Sciatic nerve (tissue), 2 donors: ENCODE results near the gene NFKB1. TPM values are rescaled to one million over a fixed set of nuclear protein-coding genes. Genes with fewer than 3 reads are reported as not detected.
A peak's percentile ranks its signal among the peaks of the same experiment; 100 is the strongest.
"Not testable (repeated sequence)": the region's sequence is repeated elsewhere in the genome, so short reads cannot be mapped to it uniquely, and the experiment has no call there.

ENCODE experiments used
- ATAC-seq: fragments of 200-7000 bp; cut with Tn5 transposase; one replicate; pipeline ENCODE4 v1.9.1; 2020; ENCODE audit warnings: mild to moderate bottlenecking, moderate library complexity
- DNase-seq: peaks from one replicate; pipeline ENCODE4 v3.0.0-alpha.2; 2020; ENCODE audit warnings: low spot score
- intact Hi-C: fragments of 100-400 bp; cut with DNase I; formaldehyde crosslinking; loops from one replicate; pipeline ENCODE4 v1.14.2; 2022
- total RNA-seq: library from RNA; stranded (reverse); fragmentation: NEBNext Ultra II Directional; extraction: Animal tissue kit (Norgen Biotek cat#: 25700); gene quantifications from one replicate; pipeline ENCODE4 v1.2.1, GENCODE V29; 2021
- donor health status: DM: no; HTN: no; CAD: no.
- donor health status: DM: no; HTN: no; CAD: no.

NFKB1 gene, protein sequence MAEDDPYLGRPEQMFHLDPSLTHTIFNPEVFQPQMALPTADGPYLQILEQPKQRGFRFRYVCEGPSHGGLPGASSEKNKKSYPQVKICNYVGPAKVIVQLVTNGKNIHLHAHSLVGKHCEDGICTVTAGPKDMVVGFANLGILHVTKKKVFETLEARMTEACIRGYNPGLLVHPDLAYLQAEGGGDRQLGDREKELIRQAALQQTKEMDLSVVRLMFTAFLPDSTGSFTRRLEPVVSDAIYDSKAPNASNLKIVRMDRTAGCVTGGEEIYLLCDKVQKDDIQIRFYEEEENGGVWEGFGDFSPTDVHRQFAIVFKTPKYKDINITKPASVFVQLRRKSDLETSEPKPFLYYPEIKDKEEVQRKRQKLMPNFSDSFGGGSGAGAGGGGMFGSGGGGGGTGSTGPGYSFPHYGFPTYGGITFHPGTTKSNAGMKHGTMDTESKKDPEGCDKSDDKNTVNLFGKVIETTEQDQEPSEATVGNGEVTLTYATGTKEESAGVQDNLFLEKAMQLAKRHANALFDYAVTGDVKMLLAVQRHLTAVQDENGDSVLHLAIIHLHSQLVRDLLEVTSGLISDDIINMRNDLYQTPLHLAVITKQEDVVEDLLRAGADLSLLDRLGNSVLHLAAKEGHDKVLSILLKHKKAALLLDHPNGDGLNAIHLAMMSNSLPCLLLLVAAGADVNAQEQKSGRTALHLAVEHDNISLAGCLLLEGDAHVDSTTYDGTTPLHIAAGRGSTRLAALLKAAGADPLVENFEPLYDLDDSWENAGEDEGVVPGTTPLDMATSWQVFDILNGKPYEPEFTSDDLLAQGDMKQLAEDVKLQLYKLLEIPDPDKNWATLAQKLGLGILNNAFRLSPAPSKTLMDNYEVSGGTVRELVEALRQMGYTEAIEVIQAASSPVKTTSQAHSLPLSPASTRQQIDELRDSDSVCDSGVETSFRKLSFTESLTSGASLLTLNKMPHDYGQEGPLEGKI
- 41.9 TPM for total RNA-seq

DNA sequence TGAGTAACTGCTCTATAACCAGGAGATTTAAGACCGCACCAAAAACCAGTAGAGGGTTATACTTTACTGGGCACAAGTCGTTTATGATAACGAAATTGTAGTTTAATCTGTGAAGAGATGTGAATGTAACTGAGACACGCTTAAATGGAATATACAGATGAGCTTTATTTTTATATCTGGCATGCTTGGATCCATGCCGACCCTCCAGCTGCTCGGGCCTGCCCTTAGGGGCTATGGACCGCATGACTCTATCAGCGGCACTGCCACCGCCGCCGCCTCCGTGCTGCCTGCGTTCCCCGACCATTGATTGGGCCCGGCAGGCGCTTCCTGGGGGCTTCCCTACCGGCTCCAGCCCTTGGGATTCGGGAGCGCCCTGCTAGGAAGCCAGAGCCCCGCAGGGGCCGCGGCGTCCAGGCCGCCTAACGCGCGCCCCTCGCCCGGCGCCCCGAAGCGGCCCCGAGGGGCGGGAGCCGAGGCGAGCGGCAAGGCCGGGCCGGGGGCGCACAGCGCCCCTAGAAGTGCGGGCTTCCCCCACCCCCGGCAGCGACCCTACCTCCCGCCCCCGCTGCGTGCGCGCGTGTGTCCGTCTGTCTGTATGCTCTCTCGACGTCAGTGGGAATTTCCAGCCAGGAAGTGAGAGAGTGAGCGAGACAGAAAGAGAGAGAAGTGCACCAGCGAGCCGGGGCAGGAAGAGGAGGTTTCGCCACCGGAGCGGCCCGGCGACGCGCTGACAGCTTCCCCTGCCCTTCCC, at the start of gene NFKB1:
Gene NFKB1 (plus strand): TSS at position 664 of the 751 bp plus-strand sequence. CDS start 24,160 bp downstream, outside the sequence.
- ATAC-seq (peak; percentile 71), DNase-seq (peak; percentile 81)
- intact Hi-C loops: no loop called here

DNA sequence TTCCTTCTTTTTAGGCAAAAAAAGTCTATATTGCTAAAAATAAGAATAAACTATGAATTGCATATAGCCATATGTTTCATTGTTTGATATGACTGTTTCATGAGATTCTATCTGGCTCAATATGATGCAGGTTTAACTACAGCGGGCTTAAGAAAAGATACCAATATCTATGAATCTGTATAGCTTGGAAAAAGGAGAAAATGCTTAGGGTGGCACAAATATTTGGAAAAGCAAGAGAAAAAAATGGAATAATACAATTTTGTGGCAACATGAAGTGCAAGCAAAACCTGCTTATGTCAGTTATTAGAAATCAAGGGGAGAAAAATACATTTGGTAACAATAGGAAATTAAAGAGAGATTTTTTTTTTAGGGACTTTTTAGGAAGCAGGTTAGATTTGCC, 48.3 kb upstream of the NFKB1 start:
- DNase-seq: no peak
- ATAC-seq: no peak
- intact Hi-C loops: loop anchor here (10.0 kb wide), 1 partner anchor 162 kb away; no protein-coding TSS in a partner anchor

DNA sequence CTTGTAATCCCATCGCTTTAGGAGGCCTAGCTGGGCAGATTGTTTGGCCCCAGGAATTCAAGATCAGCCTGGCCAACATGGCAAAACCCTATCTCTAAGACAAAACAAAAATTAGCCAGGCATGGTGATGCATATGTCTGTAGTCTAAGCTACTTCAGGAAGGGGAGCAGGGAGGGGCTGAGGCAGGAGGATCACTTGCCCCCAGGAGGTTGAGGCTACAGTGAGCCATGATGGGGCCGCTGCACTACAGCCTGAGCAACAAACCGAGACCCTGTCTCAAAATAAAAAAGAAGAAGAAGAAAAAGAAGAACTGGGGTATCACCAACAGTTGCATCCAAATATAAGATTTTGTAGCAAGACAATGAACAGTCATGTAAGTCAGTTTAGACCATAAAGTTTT, 47.3 kb upstream of the NFKB1 start:
- intact Hi-C loops: loop anchor here (10.0 kb wide), 1 partner anchor 161 kb away; no protein-coding TSS in a partner anchor
- DNase-seq: no peak

DNA sequence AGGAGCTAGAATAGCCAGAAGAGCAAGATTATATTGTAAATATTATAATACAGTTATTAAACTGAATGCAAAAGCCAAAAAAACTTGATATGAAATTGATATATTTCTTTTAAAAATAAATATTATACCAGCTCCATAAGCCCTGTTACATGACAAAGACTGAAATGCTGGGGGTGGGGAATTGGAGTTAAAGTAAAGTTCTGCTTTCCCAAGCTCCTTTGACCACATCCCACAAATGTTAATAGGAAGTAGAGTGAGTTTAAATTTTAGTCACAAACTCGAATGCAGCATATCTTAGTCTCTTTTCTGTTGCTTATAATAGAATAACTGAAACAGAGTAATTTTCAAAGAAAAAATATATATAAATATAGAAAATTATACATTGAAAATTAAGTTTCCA, 46.9 kb upstream of the NFKB1 start:
- no peak for ATAC-seq
- no peak for DNase-seq
- intact Hi-C loops: loop anchor here (10.0 kb wide), 1 partner anchor 161 kb away; no protein-coding TSS in a partner anchor

More for the DNA sequence above, 47.3 kb upstream of the NFKB1 start:
- ATAC-seq: no peak

DNA sequence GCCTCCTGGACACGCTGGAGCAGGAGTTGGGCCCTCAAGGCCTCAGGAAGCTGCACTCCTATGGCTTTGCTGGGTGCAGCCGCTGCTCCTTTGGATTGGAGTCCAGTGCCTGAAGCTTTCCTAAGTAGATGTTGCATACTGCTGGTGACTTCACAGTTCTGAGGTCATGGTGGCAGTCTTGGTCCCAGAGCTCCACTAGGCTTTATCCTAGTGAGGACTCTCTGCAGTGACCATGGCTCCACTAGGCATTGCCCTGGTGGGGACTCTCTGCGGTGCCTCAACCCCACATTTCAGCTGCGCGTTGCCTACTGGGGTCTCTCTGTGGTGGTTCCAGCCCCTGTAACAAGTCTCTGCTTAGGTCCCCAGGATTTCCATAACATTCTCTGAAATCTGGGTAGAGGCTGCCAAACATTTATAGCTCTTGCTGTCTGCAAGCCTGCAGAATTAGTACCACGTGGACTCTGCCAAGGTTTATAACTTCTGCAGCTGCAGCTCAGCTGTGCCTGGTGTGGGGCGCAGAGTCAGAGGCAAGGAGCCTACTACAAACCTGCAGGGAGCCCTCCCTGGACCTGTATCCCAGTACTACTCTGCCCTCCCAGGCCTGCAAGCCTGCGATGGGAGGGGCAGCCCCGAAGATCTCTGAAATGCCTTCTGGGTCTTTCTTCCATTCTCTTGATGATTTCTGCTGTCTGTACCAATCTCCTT, 46.0 kb upstream of the NFKB1 start:
- DNase-seq: no peak
- intact Hi-C loops: loop anchor here (10.0 kb wide), 1 partner anchor 160 kb away; no protein-coding TSS in a partner anchor
- no peak for ATAC-seq

DNA sequence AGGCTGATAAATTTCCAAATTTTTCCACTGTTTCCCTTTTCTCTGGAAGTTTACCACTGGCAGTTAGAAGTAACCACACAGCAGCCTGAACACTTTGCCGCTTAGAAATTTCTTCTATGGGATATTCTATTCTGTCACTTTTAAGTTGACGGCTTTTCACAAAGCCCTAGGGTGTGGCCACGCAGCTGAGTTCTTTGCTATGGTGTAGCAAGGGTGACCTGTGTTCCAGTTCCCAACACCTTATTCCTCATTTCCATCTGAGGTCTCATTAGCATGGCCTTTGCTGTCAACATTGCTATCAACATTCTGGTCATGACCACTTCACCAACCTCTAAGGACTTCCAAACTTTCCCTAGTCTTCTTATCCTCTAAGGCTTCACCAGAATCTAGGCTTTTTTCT, 45.4 kb upstream of the NFKB1 start:
- DNase-seq (no peak), ATAC-seq (no peak)
- intact Hi-C loops: loop anchor here (10.0 kb wide), 1 partner anchor 159 kb away; no protein-coding TSS in a partner anchor

DNA sequence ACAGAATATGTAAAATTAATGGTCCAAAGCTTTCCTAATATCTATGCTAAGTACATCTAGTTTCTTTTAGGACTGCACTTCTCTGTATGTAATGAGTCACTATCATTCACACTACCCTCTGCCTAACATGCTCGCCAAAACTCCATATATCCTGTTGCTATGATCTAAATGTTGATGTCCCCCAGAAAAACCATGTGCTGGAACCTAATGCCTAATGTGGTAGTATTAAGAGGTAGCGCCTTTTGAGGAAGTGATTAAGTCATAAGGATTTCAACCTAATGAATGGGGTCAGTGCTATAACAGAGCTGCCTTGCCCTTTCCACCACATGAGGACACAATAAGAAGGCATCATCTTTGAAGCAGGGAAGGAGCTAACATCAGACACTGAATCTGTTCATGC, 34.9 kb upstream of the NFKB1 start:
- ATAC-seq (no peak), DNase-seq (no peak)
- intact Hi-C loops: no loop called here

DNA sequence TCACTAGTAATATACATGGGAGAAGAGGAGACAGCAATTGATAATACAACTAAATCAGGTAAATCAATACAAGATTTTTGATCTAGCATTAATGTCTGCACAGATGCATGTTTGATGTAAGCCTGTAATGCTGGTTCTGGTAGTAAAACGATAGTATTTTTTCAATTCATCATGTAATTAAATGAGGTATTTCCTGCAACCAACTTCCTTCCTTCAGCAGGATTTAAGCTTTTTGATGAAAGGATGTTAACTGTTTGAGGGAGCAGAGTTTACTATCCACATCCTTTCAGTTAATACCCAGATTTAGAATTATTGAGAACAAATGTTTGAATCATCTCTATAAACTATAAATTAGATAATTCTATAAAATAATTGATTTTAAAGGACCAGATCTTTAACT, 31.4 kb upstream of the NFKB1 start:
- ATAC-seq (no peak), DNase-seq (no peak)
- intact Hi-C loops: no loop called here

DNA sequence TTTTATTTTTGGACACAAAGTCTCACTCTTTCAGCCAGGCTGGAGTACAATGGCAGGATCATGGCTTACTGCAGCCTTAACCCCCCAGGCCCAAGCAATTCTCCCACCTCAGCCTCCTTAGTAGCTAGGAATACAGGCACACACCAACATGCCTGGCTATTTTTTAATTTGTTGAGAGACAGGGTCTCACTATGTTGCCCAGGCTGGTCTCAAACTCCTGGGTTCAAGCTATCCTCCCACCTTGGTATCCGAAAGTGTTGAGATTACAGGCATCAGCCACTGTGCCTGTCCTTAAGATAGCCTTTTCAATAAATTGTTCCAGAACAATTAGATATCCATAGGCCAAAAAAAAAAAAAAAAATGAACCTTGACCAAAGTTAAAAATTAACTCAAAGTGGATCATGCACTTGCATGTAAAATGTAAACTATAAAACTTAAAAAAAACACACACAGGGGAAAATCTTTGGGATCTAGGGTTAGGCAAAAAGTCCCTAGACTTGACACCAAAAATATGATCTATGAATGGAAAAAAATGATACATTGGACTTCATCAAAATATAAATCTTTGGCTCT, 28.6 kb upstream of the NFKB1 start:
- DNase-seq: no peak
- ATAC-seq: no peak
- intact Hi-C loops: no loop called here

DNA sequence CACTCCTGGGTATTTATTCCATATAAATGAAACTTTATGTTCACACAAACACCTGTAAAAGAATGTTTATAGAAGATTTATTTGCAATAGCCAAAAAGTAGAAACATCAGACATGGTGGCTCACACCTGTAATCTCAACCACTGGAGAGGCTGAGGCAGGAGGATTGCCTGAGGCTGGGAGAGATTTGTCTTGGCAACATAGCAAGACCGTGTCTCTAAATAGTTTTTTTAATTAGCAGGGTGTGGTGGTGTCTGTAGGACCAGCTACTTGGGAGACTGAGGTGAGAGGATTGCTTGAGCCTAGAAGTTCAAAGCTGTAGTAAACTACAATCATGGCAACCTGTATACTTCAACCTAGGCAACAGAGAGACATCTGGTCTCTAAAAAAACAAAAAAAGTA, 27.7 kb upstream of the NFKB1 start:
- intact Hi-C loops: no loop called here
- ATAC-seq (no peak), DNase-seq (no peak)

DNA sequence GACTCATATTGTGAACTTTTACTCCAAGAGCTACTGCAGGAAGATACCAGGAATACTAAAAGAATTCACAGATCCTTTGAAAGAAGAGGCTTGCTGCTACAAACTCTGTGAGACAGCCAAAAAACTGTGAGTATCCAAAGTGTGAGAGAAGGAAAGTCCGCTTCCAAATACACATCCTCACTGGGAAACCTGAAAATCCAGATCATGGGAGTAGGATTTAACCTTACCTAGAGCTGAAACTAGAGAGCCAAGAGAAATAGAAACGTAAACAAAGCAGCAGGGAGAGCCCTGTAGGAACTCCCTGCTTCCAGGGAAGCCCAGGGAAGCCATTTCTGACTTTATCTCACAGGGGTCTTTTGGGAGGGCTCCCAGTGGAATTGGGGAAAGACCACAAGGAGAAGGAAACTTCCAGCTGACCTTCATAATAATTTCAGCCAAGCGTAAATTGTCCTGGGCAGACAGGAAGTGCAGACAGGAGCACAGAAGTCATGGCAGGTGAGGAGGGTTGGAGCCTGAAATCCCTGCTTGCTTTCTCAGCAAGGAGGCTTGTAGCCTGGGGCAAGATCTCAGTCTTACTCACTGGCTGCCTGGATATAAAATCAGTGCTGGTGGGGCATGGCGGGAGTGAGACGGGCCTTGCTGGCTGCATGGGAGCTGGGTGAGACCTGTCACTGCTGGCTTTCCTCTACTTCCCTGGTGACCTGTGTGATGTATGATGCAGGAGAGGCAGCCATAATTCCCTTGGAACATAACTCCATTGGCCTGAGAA, 26.2 kb upstream of the NFKB1 start:
- DNase-seq (no peak), ATAC-seq (no peak)
- intact Hi-C loops: no loop called here

DNA sequence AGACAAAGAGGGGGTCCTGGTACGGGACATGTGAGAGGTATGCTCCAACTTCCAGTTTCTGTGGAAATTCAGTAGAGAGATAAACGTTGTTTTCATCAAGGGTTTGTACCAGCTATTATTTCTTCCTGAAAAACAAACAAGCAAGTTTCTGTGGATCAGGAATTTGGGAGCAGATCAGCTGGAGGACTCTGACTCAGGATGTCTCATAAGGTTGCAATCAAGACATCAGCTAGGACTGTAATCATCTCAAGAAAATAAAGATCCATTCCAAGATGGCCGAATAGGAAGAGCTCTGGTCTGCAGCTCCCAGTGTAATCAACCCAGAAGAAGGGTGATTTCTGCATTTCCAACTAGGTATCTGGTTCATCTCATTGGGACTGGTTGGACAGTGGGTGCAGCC, 23.5 kb upstream of the NFKB1 start:
- DNase-seq: no peak
- no peak for ATAC-seq
- intact Hi-C loops: no loop called here

DNA sequence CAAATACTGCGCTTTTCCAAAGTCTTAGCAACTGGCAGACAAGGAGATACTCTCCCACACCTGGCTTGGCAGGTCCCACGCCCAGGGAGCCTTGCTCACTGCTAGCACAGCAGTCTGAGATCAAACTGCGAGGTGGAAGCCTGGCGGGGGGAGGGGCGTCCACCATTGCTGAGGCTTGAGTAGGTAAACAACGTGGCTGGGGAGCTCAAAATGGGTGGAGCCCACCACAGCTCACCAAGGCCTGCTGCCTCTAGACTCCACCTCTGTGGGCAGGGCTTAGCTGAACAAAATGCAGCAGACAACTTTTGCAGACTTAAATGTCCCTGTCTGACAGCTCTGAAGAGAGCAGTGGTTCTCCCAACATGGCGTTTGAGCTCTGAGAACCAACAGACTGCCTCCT, 23.0 kb upstream of the NFKB1 start:
- ATAC-seq: no peak
- DNase-seq: no peak
- intact Hi-C loops: no loop called here

DNA sequence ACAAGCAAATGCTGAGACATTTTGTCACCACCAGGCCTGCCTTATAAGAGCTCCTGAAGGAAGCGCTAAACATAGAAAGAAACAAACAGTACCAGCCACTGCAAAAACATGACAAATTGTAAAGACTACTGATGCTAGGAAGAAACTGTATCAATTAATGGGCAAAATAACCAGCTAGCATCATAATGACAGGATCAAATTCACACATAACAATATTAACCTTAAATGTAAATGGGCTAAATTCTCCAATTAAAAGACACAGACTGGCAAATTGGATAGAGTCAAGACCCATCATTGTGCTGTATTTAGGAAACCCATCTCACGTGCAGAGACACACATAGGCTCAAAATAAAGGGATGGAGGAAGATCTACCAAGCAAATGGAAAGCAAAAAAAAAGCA, 21.3 kb upstream of the NFKB1 start:
- intact Hi-C loops, ATAC-seq, DNase-seq: not testable (repeated sequence)

DNA sequence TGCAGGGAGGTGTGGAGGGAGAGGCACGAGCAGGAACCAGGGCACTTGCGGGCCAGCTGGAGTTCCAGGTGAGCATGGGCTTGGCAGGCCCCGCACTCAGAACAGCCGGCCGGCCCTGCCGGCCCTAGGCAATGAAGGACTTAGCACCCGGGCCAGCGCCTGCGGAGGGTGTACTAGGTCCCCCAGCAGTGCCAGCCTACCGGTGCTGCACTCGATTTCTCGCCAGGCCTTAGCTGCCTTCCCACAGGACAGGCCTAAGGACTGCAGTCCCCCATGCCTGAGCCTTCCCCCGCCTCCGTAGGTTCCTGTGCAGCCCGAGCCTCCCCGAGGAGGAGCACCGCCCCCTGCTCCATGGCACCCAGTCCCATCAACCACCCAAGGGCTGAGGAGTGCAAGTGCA, 18.0 kb upstream of the NFKB1 start:
- intact Hi-C loops: no loop called here
- ATAC-seq (no peak), DNase-seq (no peak)

DNA sequence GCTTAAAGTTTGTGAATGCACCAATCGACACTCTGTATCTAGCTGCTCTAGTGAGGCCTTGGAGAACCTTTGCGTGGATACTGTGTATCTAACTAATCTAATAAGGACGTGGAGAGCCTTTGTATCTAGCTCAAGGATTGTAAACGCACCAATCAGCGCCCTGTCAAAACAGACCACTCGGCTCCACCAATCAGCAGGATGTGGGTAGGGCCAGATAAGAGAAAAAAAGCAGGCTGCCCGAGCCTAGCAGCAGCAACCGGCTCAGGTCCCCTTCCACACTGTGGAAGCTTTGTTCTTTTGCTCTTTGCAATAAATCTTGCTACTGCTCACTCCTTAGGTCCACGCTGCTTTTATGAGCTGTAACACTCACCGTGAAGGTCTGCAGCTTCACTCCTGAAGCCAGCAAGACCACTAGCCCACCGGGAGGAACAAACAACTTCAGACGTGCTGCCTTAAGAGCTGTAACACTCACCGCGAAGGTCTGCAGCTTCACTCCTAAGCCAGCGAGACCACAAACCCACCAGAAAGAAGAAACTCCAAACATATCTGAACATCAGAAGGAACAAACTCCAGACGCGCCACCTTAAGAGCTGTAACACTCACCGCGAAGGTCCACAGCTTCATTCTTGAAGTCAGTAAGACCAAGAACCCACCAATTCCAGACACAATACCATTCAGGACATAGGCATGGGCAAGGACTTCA, 17.0 kb upstream of the NFKB1 start:
- intact Hi-C loops, ATAC-seq: not testable (repeated sequence)

More for the DNA sequence above, 17.0 kb upstream of the NFKB1 start:
- not testable (repeated sequence) for DNase-seq
